COLO829 (cell line): Measurements from ENCODE around the gene KCNMA1.

Experiments used
- DNase-seq: peaks from one replicate; pipeline ENCODE4 v3.0.0; 2012; ENCODE audit warnings: low spot score

KCNMA1 gene

GRCh38 chr10:77109351-77109994, 528.1 kb downstream of the KCNMA1 start:
- DNase-seq = no peak

GRCh38 chr10:77106676-77107075, 530.9 kb downstream of the KCNMA1 start:
- no peak for DNase-seq

GRCh38 chr10:77105761-77106221, 531.8 kb downstream of the KCNMA1 start:
- no peak for DNase-seq

- DNase-seq = no peak
Observed at GRCh38 chr10:77104459-77104980, 533.1 kb downstream of the KCNMA1 start.

GRCh38 chr10:77103213-77103612, 534.4 kb downstream of the KCNMA1 start:
- no peak for DNase-seq

GRCh38 chr10:77101341-77101740, 536.3 kb downstream of the KCNMA1 start:
- no peak for DNase-seq

- DNase-seq = no peak
Observed at GRCh38 chr10:77099136-77099535, 538.5 kb downstream of the KCNMA1 start.

- DNase-seq = no peak
Observed at GRCh38 chr10:77097625-77098024, 540.0 kb downstream of the KCNMA1 start.

GRCh38 chr10:77093126-77093525, 544.5 kb downstream of the KCNMA1 start:
- DNase-seq = no peak

- no peak for DNase-seq
Observed at GRCh38 chr10:77091597-77092165, 545.9 kb downstream of the KCNMA1 start.

- DNase-seq = no peak
Observed at GRCh38 chr10:77090381-77091356, 546.9 kb downstream of the KCNMA1 start.

- DNase-seq = no peak
Observed at GRCh38 chr10:77087366-77087765, 550.2 kb downstream of the KCNMA1 start.

- no peak for DNase-seq
Observed at GRCh38 chr10:77086081-77086480, 551.5 kb downstream of the KCNMA1 start.

GRCh38 chr10:77085344-77085743, 552.3 kb downstream of the KCNMA1 start:
- DNase-seq = no peak

- DNase-seq = no peak
Observed at GRCh38 chr10:77084431-77085144, 553.0 kb downstream of the KCNMA1 start.

GRCh38 chr10:77082601-77083252, 554.9 kb downstream of the KCNMA1 start:
- no peak for DNase-seq

GRCh38 chr10:77081481-77081891, 556.1 kb downstream of the KCNMA1 start:
- no peak for DNase-seq

- DNase-seq = no peak
Observed at GRCh38 chr10:77080361-77081027, 557.1 kb downstream of the KCNMA1 start.

GRCh38 chr10:77079592-77080300, 557.9 kb downstream of the KCNMA1 start:
- DNase-seq = no peak

GRCh38 chr10:77077316-77077945, 560.2 kb downstream of the KCNMA1 start:
- no peak for DNase-seq
